ENCODE measurements around the gene SERINC2. TPM values are rescaled to one million over a fixed set of nuclear protein-coding genes. Genes with fewer than 3 reads are reported as not detected.

SERINC2 gene
- total RNA-seq, 4 donors from 2014 or later = 85.6 to 343 (median 250) TPM

GRCh38 chr1:31432592-31433395 lies 19.8 kb downstream of the SERINC2 start:
- H3K4me1 ChIP-seq = no peaks in the 10 kb centered on the region
- H3K27me3 ChIP-seq = no peaks in the 10 kb centered on the region
- in situ Hi-C loops (cut with MboI; ENCODE audit: low pct_ligation_motif_present in 1 of 4, low pct_unique_long_range_greater_than_20kb in 1 of 4, low sequenced_read_pairs in 3 of 4) = no loop called here
- H3K9me3 ChIP-seq = no peaks in the 10 kb centered on the region
- WGBS, 2 donors (ENCODE audit: low coverage in 1 of 2) = 64 to 91% methylated on average over 6 to 20 of the region's 20 CpGs
- H3K27ac ChIP-seq = no peak overlapping the region
- no peaks in the 10 kb centered on the region for H3K36me3 ChIP-seq
- DNase-seq = no peak
- no peak overlapping the region for H3K4me3 ChIP-seq
- intact Hi-C loops (cut with DNase I; ENCODE audit: low total_unique reads) = no loop called here
- no peak for TF ChIP-seq POLR2A (IDR thresholded peaks at IDR 0.05)

- TF ChIP-seq POLR2A (IDR thresholded peaks at IDR 0.05) (no peak), EP300 (IDR thresholded peaks at IDR 0.05; ENCODE audit: low read depth) (no peak)
- in situ Hi-C loops (cut with MboI; ENCODE audit: low pct_ligation_motif_present in 1 of 4, low pct_unique_long_range_greater_than_20kb in 1 of 4, low sequenced_read_pairs in 3 of 4) = no loop called here
- Histone ChIP-seq H3K27ac (no peak overlapping the region), H3K4me3 (no peak overlapping the region), H3K36me3 (no peaks in the 10 kb centered on the region), H3K27me3 (no peaks in the 10 kb centered on the region), H3K4me1 (no peaks in the 10 kb centered on the region), H3K9me3 (no peaks in the 10 kb centered on the region)
- 87% methylated on average over 6 of the region's 6 CpGs; no CpG with 5 or more reads in 1 of the 2 donors for WGBS, 2 donors (ENCODE audit: low coverage in 1 of 2)
- no peak for DNase-seq
- intact Hi-C loops (cut with DNase I; ENCODE audit: low total_unique reads) = no loop called here
Observed at GRCh38 chr1:31433396-31433930, 20.4 kb downstream of the SERINC2 start.

- Histone ChIP-seq H3K4me1 (no peaks in the 10 kb centered on the region), H3K36me3 (no peaks in the 10 kb centered on the region)
- DNase-seq = no peak
Observed at GRCh38 chr1:31434101-31434871, 21.3 kb downstream of the SERINC2 start.

GRCh38 chr1:31434979-31435378 lies 22.0 kb downstream of the SERINC2 start:
- Histone ChIP-seq H3K27me3 (no peaks in the 10 kb centered on the region), H3K4me1 (no peaks in the 10 kb centered on the region), H3K4me3 (no peak overlapping the region), H3K9me3 (no peaks in the 10 kb centered on the region), H3K36me3 (no peaks in the 10 kb centered on the region), H3K27ac (no peak overlapping the region)
- in situ Hi-C loops (cut with MboI; ENCODE audit: low pct_ligation_motif_present in 1 of 4, low pct_unique_long_range_greater_than_20kb in 1 of 4, low sequenced_read_pairs in 3 of 4) (no loop called here), intact Hi-C loops (cut with DNase I; ENCODE audit: low total_unique reads) (no loop called here)
- 84% methylated on average over 12 of the region's 12 CpGs; no CpG with 5 or more reads in 1 of the 2 donors for WGBS, 2 donors (ENCODE audit: low coverage in 1 of 2)
- no peak for DNase-seq
- TF ChIP-seq POLR2A (IDR thresholded peaks at IDR 0.05) (no peak), CTCF (IDR thresholded peaks at IDR 0.05) (no peak), EP300 (IDR thresholded peaks at IDR 0.05; ENCODE audit: low read depth) (no peak), POLR2AphosphoS5 (IDR thresholded peaks at IDR 0.05) (no peak)

More at GRCh38 chr1:31434101-31434871, 21.3 kb downstream of the SERINC2 start:
- Histone ChIP-seq H3K27ac (no peak overlapping the region), H3K4me3 (no peak overlapping the region), H3K27me3 (no peaks in the 10 kb centered on the region), H3K9me3 (no peaks in the 10 kb centered on the region)
- in situ Hi-C loops (cut with MboI; ENCODE audit: low pct_ligation_motif_present in 1 of 4, low pct_unique_long_range_greater_than_20kb in 1 of 4, low sequenced_read_pairs in 3 of 4) = no loop called here
- intact Hi-C loops (cut with DNase I; ENCODE audit: low total_unique reads) = no loop called here
- no peak for TF ChIP-seq CTCF (IDR thresholded peaks at IDR 0.05)
- TF ChIP-seq POLR2A (IDR thresholded peaks at IDR 0.05) = no peak
- TF ChIP-seq EP300 (IDR thresholded peaks at IDR 0.05; ENCODE audit: low read depth) = no peak
- TF ChIP-seq POLR2AphosphoS5 (IDR thresholded peaks at IDR 0.05) = no peak
- WGBS, 2 donors (ENCODE audit: low coverage in 1 of 2) = 50 to 66% methylated on average over 2 to 21 of the region's 21 CpGs

Data from transverse colon (tissue), 4 donors.